Left ventricle myocardium inferior (tissue), 1 donor: ENCODE measurements around the gene B4GALT2. TPM values are rescaled to one million over a fixed set of nuclear protein-coding genes. Genes with fewer than 3 reads are reported as not detected.

Experiments
- DNase-seq: peaks from one replicate; pipeline ENCODE4 v3.0.0-alpha.2; 2020
- H3K27ac ChIP-seq: fragments of 200-600 bp; replicated peaks from 2 replicates; pipeline ENCODE4 v1.8.0; 2021
- H3K27me3 ChIP-seq: fragments of 200-600 bp; 2 replicates; pipeline ENCODE4 v1.8.0; 2021; ENCODE audit warnings: low read depth
- H3K36me3 ChIP-seq: fragments of 200-600 bp; 2 replicates; pipeline ENCODE4 v1.8.0; 2021
- H3K4me1 ChIP-seq: fragments of 200-600 bp; 2 replicates; pipeline ENCODE4 v1.8.0; 2021
- H3K4me3 ChIP-seq: fragments of 200-600 bp; 2 replicates; pipeline ENCODE4 v1.8.0; 2021; ENCODE audit warnings: mild to moderate bottlenecking, moderate library complexity
- H3K9me3 ChIP-seq: fragments of 200-600 bp; replicated peaks from 2 replicates; pipeline ENCODE4 v1.8.0; 2021
- intact Hi-C: fragments of 100-400 bp; cut with micrococcal nuclease; formaldehyde crosslinking; loops from one replicate; pipeline ENCODE4 v1.11.0; 2022
- total RNA-seq: library from RNA; stranded (reverse); fragmentation: NEBNext Ultra II Directional; extraction: Animal tissue kit (Norgen Biotek cat#: 25700); gene quantifications from one replicate; pipeline ENCODE4 v1.2.1, GENCODE V29; 2021
- TF ChIP-seq, protein P1 (sequence below): fragments of 200-600 bp; IDR thresholded peaks from 2 replicates; pipeline ENCODE4 v1.8.0; 2021; ENCODE audit warnings: antibody characterized with exemption, mild to moderate bottlenecking, borderline replicate concordance
- donor health status: DM: no; HTN: yes; CAD: no; lungs with severe emphysema.

Gene B4GALT2
- total RNA-seq, 1 donor from 2014 or later = 40.3 TPM

- Histone ChIP-seq H3K9me3 (no peaks in the 10 kb centered on the region), H3K27ac (no peak overlapping the region), H3K4me3 (no peak overlapping the region), H3K36me3 (no peaks in the 10 kb centered on the region), H3K27me3 (peaks cover 40% of the 10 kb centered on the region), H3K4me1 (peaks cover 48% of the 10 kb centered on the region)
- DNase-seq = no peak
- TF ChIP-seq, protein P1, sequence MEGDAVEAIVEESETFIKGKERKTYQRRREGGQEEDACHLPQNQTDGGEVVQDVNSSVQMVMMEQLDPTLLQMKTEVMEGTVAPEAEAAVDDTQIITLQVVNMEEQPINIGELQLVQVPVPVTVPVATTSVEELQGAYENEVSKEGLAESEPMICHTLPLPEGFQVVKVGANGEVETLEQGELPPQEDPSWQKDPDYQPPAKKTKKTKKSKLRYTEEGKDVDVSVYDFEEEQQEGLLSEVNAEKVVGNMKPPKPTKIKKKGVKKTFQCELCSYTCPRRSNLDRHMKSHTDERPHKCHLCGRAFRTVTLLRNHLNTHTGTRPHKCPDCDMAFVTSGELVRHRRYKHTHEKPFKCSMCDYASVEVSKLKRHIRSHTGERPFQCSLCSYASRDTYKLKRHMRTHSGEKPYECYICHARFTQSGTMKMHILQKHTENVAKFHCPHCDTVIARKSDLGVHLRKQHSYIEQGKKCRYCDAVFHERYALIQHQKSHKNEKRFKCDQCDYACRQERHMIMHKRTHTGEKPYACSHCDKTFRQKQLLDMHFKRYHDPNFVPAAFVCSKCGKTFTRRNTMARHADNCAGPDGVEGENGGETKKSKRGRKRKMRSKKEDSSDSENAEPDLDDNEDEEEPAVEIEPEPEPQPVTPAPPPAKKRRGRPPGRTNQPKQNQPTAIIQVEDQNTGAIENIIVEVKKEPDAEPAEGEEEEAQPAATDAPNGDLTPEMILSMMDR = no peak
- intact Hi-C loops = loop anchor here (5.0 kb wide), 1 partner anchor 170 kb away; no protein-coding TSS in a partner anchor
These were observed 41.7 kb upstream of the B4GALT2 start for GRCh38 chr1:43937179-43937865.

DNA sequence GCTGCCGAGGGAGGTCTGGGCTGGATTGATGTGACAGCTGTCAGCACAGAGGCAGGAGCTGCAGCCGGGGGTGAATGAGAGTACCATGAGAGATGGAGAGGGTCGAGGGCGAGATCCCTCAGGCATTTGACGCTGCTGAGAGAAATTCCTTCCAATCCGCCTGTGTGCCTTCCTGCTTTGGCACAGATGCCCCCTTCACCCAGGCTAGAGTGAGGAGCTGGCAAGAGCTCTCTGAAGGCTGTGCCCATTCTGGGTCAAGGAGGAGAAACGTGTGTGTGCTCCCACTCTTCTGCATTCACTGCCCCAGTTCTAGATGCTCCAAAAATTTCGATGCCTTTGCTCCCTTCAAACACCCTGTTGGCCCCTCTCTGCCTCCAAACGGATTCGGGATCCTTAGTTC, 40.6 kb upstream of the B4GALT2 start:
- intact Hi-C loops = loop anchor here (5.0 kb wide), 1 partner anchor 171 kb away; no protein-coding TSS in a partner anchor
- peaks cover 32% of the 10 kb centered on the region for H3K27me3 ChIP-seq
- H3K4me3 ChIP-seq = no peak overlapping the region
- H3K36me3 ChIP-seq = no peaks in the 10 kb centered on the region
- peaks cover 43% of the 10 kb centered on the region for H3K4me1 ChIP-seq
- no peak overlapping the region for H3K27ac ChIP-seq
- DNase-seq = no peak
- H3K9me3 ChIP-seq = no peaks in the 10 kb centered on the region
- TF ChIP-seq, protein P1 = no peak

- TF ChIP-seq, protein P1 = no peak
- H3K9me3 ChIP-seq = no peaks in the 10 kb centered on the region
- H3K27ac ChIP-seq = no peak overlapping the region
- peaks cover 25% of the 10 kb centered on the region for H3K27me3 ChIP-seq
- peaks cover 36% of the 10 kb centered on the region for H3K4me1 ChIP-seq
- no peaks in the 10 kb centered on the region for H3K36me3 ChIP-seq
- intact Hi-C loops = loop anchor here (5.0 kb wide), 1 partner anchor 172 kb away; no protein-coding TSS in a partner anchor
- H3K4me3 ChIP-seq = no peak overlapping the region
- DNase-seq = peak; percentile 44
These were observed 40.0 kb upstream of the B4GALT2 start for GRCh38 chr1:43938892-43939587.

DNA sequence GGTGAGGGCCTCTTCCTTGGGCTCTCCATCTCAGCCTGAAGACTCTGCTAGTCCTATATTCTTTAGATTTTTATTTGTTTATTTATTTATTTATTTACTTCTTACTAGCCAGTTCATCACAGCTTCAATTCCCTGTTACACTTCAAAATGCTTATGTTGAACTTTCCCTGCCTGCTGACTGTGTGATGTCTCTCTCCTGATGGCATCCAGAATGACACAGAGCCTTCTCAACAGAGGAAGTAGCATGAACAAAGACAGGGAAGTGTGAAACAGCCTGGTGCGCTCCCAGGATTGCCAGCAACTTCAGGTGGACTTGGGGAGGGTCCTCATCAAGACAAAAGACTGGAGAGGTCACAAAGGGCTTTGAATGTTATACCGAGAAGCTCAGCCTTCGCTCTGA, 36.6 kb upstream of the B4GALT2 start:
- H3K4me1 ChIP-seq = peaks cover 32% of the 10 kb centered on the region
- TF ChIP-seq, protein P1 = no peak
- H3K4me3 ChIP-seq = no peak overlapping the region
- DNase-seq = no peak
- intact Hi-C loops = no loop called here
- H3K27me3 ChIP-seq = no peaks in the 10 kb centered on the region
- H3K27ac ChIP-seq = no peak overlapping the region
- no peaks in the 10 kb centered on the region for H3K36me3 ChIP-seq
- H3K9me3 ChIP-seq = no peaks in the 10 kb centered on the region

DNA sequence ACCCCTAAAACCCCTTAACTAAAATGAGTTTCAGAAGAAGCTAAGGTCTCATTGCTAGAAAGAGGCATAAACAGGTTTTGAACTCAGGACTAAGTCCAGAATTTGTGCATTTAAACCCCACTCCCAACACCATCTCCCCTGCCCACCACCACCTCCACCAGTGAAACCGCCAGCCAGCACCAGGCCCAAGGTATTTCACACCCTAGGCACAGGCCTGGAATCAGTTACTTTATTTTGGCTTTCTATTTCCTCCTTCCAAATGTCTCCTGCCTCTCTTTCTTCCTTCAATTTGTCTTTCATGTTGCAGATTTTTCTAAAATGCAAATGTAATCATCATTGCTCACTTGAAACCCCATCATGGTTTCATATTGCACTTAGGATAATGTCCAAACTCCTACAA, 34.1 kb upstream of the B4GALT2 start:
- DNase-seq = no peak
- intact Hi-C loops = no loop called here
- Histone ChIP-seq H3K4me1 (peaks cover 45% of the 10 kb centered on the region), H3K9me3 (no peaks in the 10 kb centered on the region), H3K4me3 (no peak overlapping the region), H3K27me3 (no peaks in the 10 kb centered on the region), H3K36me3 (peaks cover 2% of the 10 kb centered on the region), H3K27ac (no peak overlapping the region)
- TF ChIP-seq, protein P1 = no peak
